ENCODE results near the gene SUGCT. TPM values are rescaled to one million over a fixed set of nuclear protein-coding genes. Genes with fewer than 3 reads are reported as not detected.

The SUGCT gene
- total and polyA plus RNA-seq, 2 of the 8 experiments (the other 6 are each of a cell fraction or from before 2014, with no cell fraction given) = 2.8 to 5.4 TPM

- no peak for DNase-seq (ENCODE audit: low read depth in 1 of 2, low spot score in 2 of 2)
- H2BK15ac ChIP-seq (ENCODE audit: low read length) = no peak overlapping the region
- no peak overlapping the region for H3K4me3 ChIP-seq (ENCODE audit: extremely low read depth in 1 of 4, insufficient read depth in 2 of 4, low read depth in 3 of 4, low read length in 4 of 4)
- H3K9me3 ChIP-seq (ENCODE audit: insufficient read depth in 2 of 2, low read depth in 1 of 2, low read length in 1 of 2) = no peaks in the 10 kb centered on the region
- no peak overlapping the region for H3K27ac ChIP-seq (ENCODE audit: low read depth, low read length)
- no peak for FAIRE-seq
- H3K23ac ChIP-seq (ENCODE audit: insufficient read length) = no peak overlapping the region
- no peak overlapping the region for H2AK5ac ChIP-seq (ENCODE audit: low read depth, low read length)
- no peak overlapping the region for H2BK5ac ChIP-seq (ENCODE audit: low read depth, low read length)
- H4K8ac ChIP-seq (ENCODE audit: extremely low read depth, insufficient read depth, low read length) = no peak overlapping the region
- no peak overlapping the region for H3K18ac ChIP-seq (ENCODE audit: extremely low read depth, low read length)
- 0 out of 7 replicates have a peak, but pooled peaks cover 0 to 2% (median 0%) of the 10 kb centered on the region in 4 experiments for H3K4me1 ChIP-seq (replicated peaks in 1 of 4; ENCODE audit: control insufficient read depth in 3 of 4, insufficient read depth in 4 of 4, low read length in 3 of 4)
- no peaks in the 10 kb centered on the region for H3K23me2 ChIP-seq (ENCODE audit: low read depth, low read length)
- no peaks in the 10 kb centered on the region for H3K36me3 ChIP-seq (ENCODE audit: control insufficient read depth in 2 of 4, insufficient read depth in 4 of 4, low read length in 3 of 4)
- no peak overlapping the region for H3K9ac ChIP-seq (replicated peaks in 1 of 4; ENCODE audit: extremely low read depth in 1 of 4, low read depth in 3 of 4, low read length in 3 of 4)
- no peak overlapping the region for H4K5ac ChIP-seq (ENCODE audit: insufficient read length, low read depth, low read length)
- no peaks in the 10 kb centered on the region for H3K79me1 ChIP-seq (ENCODE audit: low read depth, low read length)
- H2BK120ac ChIP-seq (replicated peaks; ENCODE audit: low read depth, low read length) = no peak overlapping the region
- no peak overlapping the region for H2AFZ ChIP-seq (ENCODE audit: low read length)
- WGBS, 2 experiments (ENCODE audit: extremely low coverage in 1 of 2, insufficient coverage in 1 of 2, insufficient read length in 1 of 2, insufficient replicate concordance in 2 of 2, low coverage in 1 of 2, low lambda C conversion rate in 2 of 2, missing lambda C conversion rate in 1 of 2) = 86% methylated on average over 3 of the region's 3 CpGs; no CpG with 5 or more reads in 1 of the 2 experiments
- no peak overlapping the region for H2BK20ac ChIP-seq (ENCODE audit: low read length)
- no peak overlapping the region for H3K56ac ChIP-seq (replicated peaks; ENCODE audit: insufficient read length, low read depth, low read length)
- no peaks in the 10 kb centered on the region for H3K27me3 ChIP-seq (replicated peaks in 1 of 4; ENCODE audit: control insufficient read depth in 3 of 4, extremely low read depth in 1 of 4, insufficient read depth in 3 of 4, low read length in 3 of 4)
- no peak overlapping the region for H3K4me2 ChIP-seq (ENCODE audit: insufficient read depth in 1 of 2, low read depth in 2 of 2, low read length in 2 of 2)
- no peaks in the 10 kb centered on the region for H3K79me2 ChIP-seq (ENCODE audit: control insufficient read depth in 1 of 2, insufficient read depth in 2 of 2, low read length in 2 of 2)
- no peak overlapping the region for H3K4ac ChIP-seq (replicated peaks; ENCODE audit: insufficient read length, low read depth, low read length)
- no peak overlapping the region for H4K91ac ChIP-seq (replicated peaks; ENCODE audit: insufficient read length, low read length)
- H4K20me1 ChIP-seq (replicated peaks in 1 of 2; ENCODE audit: control insufficient read depth in 1 of 2, insufficient read depth in 2 of 2, low read length in 2 of 2) = no peaks in the 10 kb centered on the region
- CTCF ChIA-PET (ENCODE audit: partially characterized antibody) = interaction anchor here (0.8 to 1.0 kb wide), 3 partner anchors 13 to 151 kb away, joined by 3 read pairs; no protein-coding TSS in a partner anchor
- H3K14ac ChIP-seq (ENCODE audit: insufficient read length) = no peak overlapping the region
- H2BK12ac ChIP-seq (ENCODE audit: low read depth, low read length) = no peak overlapping the region
- POLR2A ChIA-PET (ENCODE audit: partially characterized antibody) = no interaction called here
- no peak for TF ChIP-seq CBX5 (IDR thresholded peaks at IDR 0.05; ENCODE audit: low read depth, low read length)
- no peak for TF ChIP-seq ASH2L (IDR thresholded peaks at IDR 0.05; ENCODE audit: low read length)
- TF ChIP-seq SP1 (IDR thresholded peaks at IDR 0.05; ENCODE audit: low read depth, low read length) = no peak
- TF ChIP-seq PHF8 (conservative IDR thresholded peaks at IDR 0.05; ENCODE audit: low read depth, low read length) = no peak
- TF ChIP-seq TEAD4 (IDR thresholded peaks at IDR 0.05; ENCODE audit: low read depth, low read length) = no peak
- no peak for TF ChIP-seq SIN3A (conservative IDR thresholded peaks at IDR 0.05 in 1 of 2, IDR thresholded peaks at IDR 0.05 in 1 of 2; ENCODE audit: low read depth in 1 of 2, low read length in 2 of 2)
- TF ChIP-seq CEBPB (IDR thresholded peaks at IDR 0.05; ENCODE audit: low read depth, low read length) = no peak
- TF ChIP-seq CTCF (IDR thresholded peaks at IDR 0.05; ENCODE audit: control extremely low read depth in 1 of 3, insufficient read depth in 1 of 3, low read depth in 1 of 3, low read length in 3 of 3) = no peak
- no peak for TF ChIP-seq CHD2 (IDR thresholded peaks at IDR 0.05; ENCODE audit: low read length)
- no peak for TF ChIP-seq YY1 (IDR thresholded peaks at IDR 0.05; ENCODE audit: low read depth, low read length)
- no peak for TF ChIP-seq BCL11A (IDR thresholded peaks at IDR 0.05; ENCODE audit: low read depth in 2 of 2, low read length in 2 of 2)
- TF ChIP-seq EP300 (IDR thresholded peaks at IDR 0.05; ENCODE audit: borderline replicate concordance in 1 of 2, low read depth in 2 of 2, low read length in 2 of 2) = no peak
Observed at GRCh38 chr7:40356312-40356711, 221.5 kb downstream of the SUGCT start.
